Activated CD4-positive, alpha-beta T cell treated with anti-CD3 and anti-CD28 coated beads for 36 hours (primary cell): ENCODE measurements around the gene CDC42BPB. TPM values are rescaled to one million over a fixed set of nuclear protein-coding genes. Genes with fewer than 3 reads are reported as not detected.
"Not testable (repeated sequence)": the region's sequence is repeated elsewhere in the genome, so short reads cannot be mapped to it uniquely, and the experiment has no call there.

Experiments used
- ATAC-seq: fragments of 200-7000 bp; cut with Tn5 transposase; one replicate; pipeline ENCODE4 v1.10.0; 2021; ENCODE audit warnings: mild to moderate bottlenecking, moderate library complexity
- CTCF ChIA-PET: fragments of 350-600 bp; sonication (Branson Sonifier 250); formaldehyde crosslinking; loops from one replicate; lab custom pipeline; 2021; ENCODE audit warnings: antibody characterized with exemption; lab: Charles Lee
- POLR2A ChIA-PET: fragments of 350-600 bp; sonication (Branson Sonifier 250); formaldehyde crosslinking; loops from one replicate; lab custom pipeline; 2021; ENCODE audit warnings: antibody characterized with exemption, inconsistent platforms; lab: Charles Lee
- DNase-seq: peaks from one replicate; pipeline ENCODE4 v3.0.0-alpha.2; 2020
- H3K27ac Mint-ChIP-seq: one replicate; pipeline ENCODE4 v1.8.0; 2021; ENCODE audit warnings: mixed read lengths
- H3K27me3 Mint-ChIP-seq: one replicate; pipeline ENCODE4 v1.8.0; 2021; ENCODE audit warnings: mixed read lengths
- H3K36me3 Mint-ChIP-seq: one replicate; pipeline ENCODE4 v1.8.0; 2021; ENCODE audit warnings: low read depth, mixed read lengths
- H3K4me1 Mint-ChIP-seq: one replicate; pipeline ENCODE4 v1.8.0; 2021; ENCODE audit warnings: mixed read lengths
- H3K4me3 Mint-ChIP-seq: one replicate; pipeline ENCODE4 v1.8.0; 2021; ENCODE audit warnings: mild to moderate bottlenecking, moderate library complexity, mixed read lengths
- H3K9me3 Mint-ChIP-seq: one replicate; pipeline ENCODE4 v1.8.0; 2021; ENCODE audit warnings: low read depth, mixed read lengths
- intact Hi-C, 2 experiments: fragments of 100-400 bp; cut with DNase I in 1 of 2; cut with micrococcal nuclease in 1 of 2; formaldehyde crosslinking; loops; one replicate each; pipeline versions ENCODE4 v1.14.2 to v1.15.1; 2022 to 2024; cut with DNase I, micrococcal nuclease
- total RNA-seq, 2 experiments: library from RNA; stranded (reverse); gene quantifications; one replicate each; pipeline ENCODE4 v1.2.3, GENCODE V29; 2021

CDC42BPB gene
- total RNA-seq, 2 experiments from 2014 or later: 4.0 to 4.4 TPM

- no peaks in the 10 kb centered on the region for H3K27me3 Mint-ChIP-seq
- no peak for ATAC-seq
Observed at GRCh38 chr14:103033681-103034096, 23.7 kb downstream of the CDC42BPB start.

DNA sequence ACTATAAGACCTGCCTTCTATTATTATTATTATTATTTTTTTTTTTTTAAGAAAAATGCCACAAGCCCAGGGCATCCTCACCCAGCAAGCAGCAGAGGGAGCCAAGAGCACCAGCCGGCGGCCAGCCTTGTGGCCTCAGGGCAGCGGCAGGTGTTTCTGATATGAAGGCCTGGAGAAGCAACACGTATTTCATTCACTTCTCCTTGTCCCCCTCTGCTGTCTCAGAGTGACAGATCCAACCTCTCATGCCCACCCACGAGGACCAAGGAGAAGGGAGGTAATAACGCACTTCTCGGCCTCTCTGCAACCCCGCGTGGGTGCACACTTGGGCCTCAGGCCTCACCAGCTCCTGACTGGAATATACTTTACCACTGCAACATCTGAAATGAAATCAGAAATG, 25.4 kb downstream of the CDC42BPB start:
- no peak for DNase-seq
- Mint-ChIP-seq H3K4me3 (no peak overlapping the region), H3K4me1 (no peaks in the 10 kb centered on the region), H3K9me3 (no peaks in the 10 kb centered on the region), H3K36me3 (no peaks in the 10 kb centered on the region), H3K27ac (no peak overlapping the region), H3K27me3 (peaks cover 1% of the 10 kb centered on the region)
- ATAC-seq: no peak
- CTCF ChIA-PET: no interaction called here
- intact Hi-C loops: no loop called here
- POLR2A ChIA-PET: interaction anchor here (0.6 kb wide), 1 partner anchor 269 kb away, joined by 3 read pairs; no protein-coding TSS in a partner anchor

More at GRCh38 chr14:103033681-103034096, 23.7 kb downstream of the CDC42BPB start:
- no peak overlapping the region for H3K4me3 Mint-ChIP-seq
- no peak overlapping the region for H3K27ac Mint-ChIP-seq
- ChIA-PET POLR2A (no interaction called here), CTCF (interaction anchor here (1.3 kb wide), 1 partner anchor 339 kb away, joined by 4 read pairs; no protein-coding TSS in a partner anchor)
- no peak for DNase-seq
- H3K4me1 Mint-ChIP-seq: no peaks in the 10 kb centered on the region
- H3K36me3 Mint-ChIP-seq: no peaks in the 10 kb centered on the region
- intact Hi-C loops: no loop called here
- no peaks in the 10 kb centered on the region for H3K9me3 Mint-ChIP-seq

- POLR2A ChIA-PET: no interaction called here
Observed at GRCh38 chr14:103031566-103031911, 25.8 kb downstream of the CDC42BPB start.

DNA sequence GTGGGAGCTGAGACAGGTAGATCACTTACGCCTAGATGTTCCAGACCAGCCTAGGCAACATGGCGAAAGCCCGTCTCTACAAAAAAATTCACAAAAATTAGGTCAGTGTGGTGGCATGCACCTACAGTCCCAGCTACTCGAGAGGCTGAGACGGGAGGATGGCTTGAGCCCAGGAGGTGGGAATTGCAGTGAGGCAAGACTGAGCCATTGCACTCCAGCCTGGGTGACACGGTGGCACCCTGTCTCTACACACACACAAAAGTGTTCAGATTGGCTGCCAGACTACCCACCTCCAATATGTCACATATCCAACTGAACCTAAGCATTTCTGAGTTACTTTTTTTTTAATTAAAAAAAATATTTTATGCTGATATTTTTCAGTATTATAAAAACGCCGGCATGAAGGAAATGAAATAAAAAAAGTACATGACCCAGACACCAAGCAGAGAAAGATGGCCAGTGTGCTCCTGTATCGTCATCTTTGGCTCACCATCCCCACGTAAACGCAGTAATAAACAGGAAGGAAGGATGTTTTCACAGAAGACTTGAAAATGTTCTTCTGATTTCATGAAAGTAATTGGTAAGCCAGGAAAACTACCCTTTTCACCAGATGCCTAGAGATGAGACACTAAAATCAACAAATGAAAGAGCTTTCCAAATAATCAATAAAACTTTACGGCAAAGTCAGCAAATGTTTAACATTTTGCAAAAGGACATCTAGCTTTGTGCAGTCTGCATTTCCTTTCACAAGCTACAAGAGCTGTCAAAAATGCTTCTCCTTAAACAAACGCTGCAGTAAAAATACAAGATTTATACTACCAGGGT, 26.4 kb downstream of the CDC42BPB start:
- intact Hi-C loops: no loop called here
- Mint-ChIP-seq H3K36me3 (no peaks in the 10 kb centered on the region), H3K27ac (no peak overlapping the region), H3K27me3 (peaks cover 3% of the 10 kb centered on the region), H3K9me3 (no peaks in the 10 kb centered on the region), H3K4me1 (no peaks in the 10 kb centered on the region), H3K4me3 (no peak overlapping the region)
- POLR2A ChIA-PET: no interaction called here
- CTCF ChIA-PET: interaction anchor here (1.0 kb wide), 1 partner anchor 336 kb away, joined by 3 read pairs; no protein-coding TSS in a partner anchor
- DNase-seq: no peak
- no peak for ATAC-seq

More at GRCh38 chr14:103031566-103031911, 25.8 kb downstream of the CDC42BPB start:
- CTCF ChIA-PET: interaction anchor here (1.0 kb wide), 1 partner anchor 337 kb away, joined by 3 read pairs; no protein-coding TSS in a partner anchor
- no peak for ATAC-seq
- Mint-ChIP-seq H3K4me1 (no peaks in the 10 kb centered on the region), H3K9me3 (no peaks in the 10 kb centered on the region), H3K36me3 (no peaks in the 10 kb centered on the region), H3K27ac (no peak overlapping the region), H3K27me3 (peaks cover 3% of the 10 kb centered on the region), H3K4me3 (no peak overlapping the region)
- DNase-seq: no peak
- intact Hi-C loops: no loop called here

- no peak overlapping the region for H3K27ac Mint-ChIP-seq
- ChIA-PET CTCF (interaction anchor here (0.6 kb wide), 2 partner anchors 18 to 307 kb away, joined by 3 read pairs; no protein-coding TSS in a partner anchor), POLR2A (no interaction called here)
- no peaks in the 10 kb centered on the region for H3K36me3 Mint-ChIP-seq
- H3K4me3 Mint-ChIP-seq: no peak overlapping the region
- no peaks in the 10 kb centered on the region for H3K4me1 Mint-ChIP-seq
- H3K27me3 Mint-ChIP-seq: peaks cover 3% of the 10 kb centered on the region
- DNase-seq (no peak), ATAC-seq (no peak)
- intact Hi-C loops: no loop called here
- H3K9me3 Mint-ChIP-seq: no peaks in the 10 kb centered on the region
Observed at GRCh38 chr14:103029936-103030335, 27.4 kb downstream of the CDC42BPB start.

- ChIA-PET CTCF (no interaction called here), POLR2A (no interaction called here)
- H3K4me3 Mint-ChIP-seq: no peak overlapping the region
- H3K27ac Mint-ChIP-seq: no peak overlapping the region
- no peaks in the 10 kb centered on the region for H3K36me3 Mint-ChIP-seq
- peaks cover 6% of the 10 kb centered on the region for H3K27me3 Mint-ChIP-seq
- intact Hi-C loops: no loop called here
- ATAC-seq (no peak), DNase-seq (no peak)
- no peaks in the 10 kb centered on the region for H3K4me1 Mint-ChIP-seq
- H3K9me3 Mint-ChIP-seq: no peaks in the 10 kb centered on the region
Observed at GRCh38 chr14:103028772-103029171, 28.6 kb downstream of the CDC42BPB start.

DNA sequence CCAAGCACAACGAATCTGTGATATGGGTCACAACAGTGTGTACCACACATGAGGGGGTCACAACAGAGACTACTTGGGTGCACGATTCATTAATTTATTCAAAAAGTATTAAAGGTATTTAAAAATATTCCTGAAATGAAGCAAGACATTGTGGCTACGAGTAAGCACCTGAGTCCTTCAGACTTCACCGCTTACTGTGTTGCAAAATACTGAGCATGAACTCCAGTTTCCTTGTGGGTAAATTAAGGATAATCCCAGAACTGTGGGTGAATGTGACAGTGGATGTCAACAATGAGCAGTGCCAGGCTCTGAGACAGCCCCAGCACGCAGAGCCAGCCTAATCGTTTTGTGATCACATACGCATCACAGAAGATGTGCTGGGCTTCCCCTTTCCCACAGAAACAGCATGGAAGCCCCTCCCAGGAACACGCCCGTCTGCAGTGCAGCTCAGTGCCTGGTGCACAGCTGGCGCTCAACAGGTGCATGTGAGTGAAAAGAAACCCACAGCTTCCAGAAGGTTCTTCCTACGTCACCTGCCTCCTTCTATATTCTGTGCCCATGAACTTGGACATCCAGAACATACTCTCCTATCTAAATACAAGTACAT, 29.1 kb downstream of the CDC42BPB start:
- Mint-ChIP-seq H3K27me3 (peaks cover 8% of the 10 kb centered on the region), H3K4me3 (no peak overlapping the region), H3K4me1 (no peaks in the 10 kb centered on the region), H3K9me3 (no peaks in the 10 kb centered on the region), H3K36me3 (no peaks in the 10 kb centered on the region), H3K27ac (no peak overlapping the region)
- no peak for DNase-seq
- ChIA-PET CTCF (interaction anchor here (0.5 kb wide), 1 partner anchor 264 kb away, joined by 5 read pairs; no protein-coding TSS in a partner anchor), POLR2A (no interaction called here)
- ATAC-seq: no peak
- intact Hi-C loops: no loop called here

GRCh38 chr14:103027451-103027850, 29.9 kb downstream of the CDC42BPB start:
- Mint-ChIP-seq H3K4me3 (no peak overlapping the region), H3K9me3 (no peaks in the 10 kb centered on the region), H3K27ac (no peak overlapping the region), H3K4me1 (no peaks in the 10 kb centered on the region), H3K36me3 (no peaks in the 10 kb centered on the region), H3K27me3 (peaks cover 8% of the 10 kb centered on the region)
- CTCF ChIA-PET: no interaction called here
- intact Hi-C loops: no loop called here
- DNase-seq: no peak
- POLR2A ChIA-PET: no interaction called here
- no peak for ATAC-seq

- no peak for ATAC-seq
- Mint-ChIP-seq H3K27ac (no peak overlapping the region), H3K9me3 (no peaks in the 10 kb centered on the region), H3K27me3 (peaks cover 8% of the 10 kb centered on the region), H3K4me3 (no peak overlapping the region), H3K4me1 (no peaks in the 10 kb centered on the region), H3K36me3 (no peaks in the 10 kb centered on the region)
- ChIA-PET POLR2A (no interaction called here), CTCF (no interaction called here)
- DNase-seq: no peak
- intact Hi-C loops: no loop called here
Observed at GRCh38 chr14:103026988-103027387, 30.4 kb downstream of the CDC42BPB start.

DNA sequence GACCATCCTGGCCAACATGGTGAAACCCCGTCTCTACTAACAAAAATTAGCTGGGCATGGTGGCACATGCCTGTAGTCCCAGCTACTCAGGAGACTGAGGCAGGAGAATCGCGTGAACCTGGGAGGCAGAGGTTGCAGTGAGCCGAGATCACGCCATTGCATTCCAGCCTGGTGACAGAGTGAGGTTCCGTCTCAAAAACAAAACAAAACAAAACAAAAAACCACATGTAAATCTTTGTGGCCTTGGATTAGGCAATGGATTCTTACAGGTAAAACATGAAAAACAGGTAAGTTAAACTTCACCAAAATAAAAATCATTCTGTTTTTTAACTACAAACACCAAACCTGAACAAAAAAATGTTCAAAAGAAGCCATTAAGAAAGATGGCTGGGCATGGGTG, 31.2 kb downstream of the CDC42BPB start:
- H3K9me3 Mint-ChIP-seq, H3K27ac Mint-ChIP-seq, DNase-seq, H3K27me3 Mint-ChIP-seq, H3K36me3 Mint-ChIP-seq, POLR2A ChIA-PET, intact Hi-C loops, H3K4me3 Mint-ChIP-seq, H3K4me1 Mint-ChIP-seq, ATAC-seq: not testable (repeated sequence)
- CTCF ChIA-PET: interaction anchor here (0.7 kb wide), 1 partner anchor 34 kb away, joined by 8 read pairs; no protein-coding TSS in a partner anchor

- H3K27me3 Mint-ChIP-seq: peaks cover 9% of the 10 kb centered on the region
- ATAC-seq (no peak), DNase-seq (no peak)
- CTCF ChIA-PET: interaction anchor here (0.6 to 1.2 kb wide), 2 partner anchors 51 to 192 kb away, joined by 4 read pairs; no protein-coding TSS in a partner anchor
- H3K36me3 Mint-ChIP-seq: no peaks in the 10 kb centered on the region
- POLR2A ChIA-PET: no interaction called here
- H3K27ac Mint-ChIP-seq: no peak overlapping the region
- H3K9me3 Mint-ChIP-seq: no peaks in the 10 kb centered on the region
- intact Hi-C loops: no loop called here
- no peaks in the 10 kb centered on the region for H3K4me1 Mint-ChIP-seq
- no peak overlapping the region for H3K4me3 Mint-ChIP-seq
Observed at GRCh38 chr14:103023881-103024473, 33.4 kb downstream of the CDC42BPB start.
